ENCODE data around the gene PTPRF.
"Not testable (repeated sequence)": the region's sequence is repeated elsewhere in the genome, so short reads cannot be mapped to it uniquely, and the experiment has no call there.

PTPRF gene

GRCh38 chr1:43538969-43539368, 8.3 kb downstream of the PTPRF start:
- no peak for DNase-seq

- no peak for DNase-seq
Observed at GRCh38 chr1:43539726-43540434, 9.2 kb downstream of the PTPRF start.

- DNase-seq, result no peak
Observed at GRCh38 chr1:43540653-43541071, 10.0 kb downstream of the PTPRF start.

GRCh38 chr1:43541141-43541540, 10.5 kb downstream of the PTPRF start:
- no peak for DNase-seq

GRCh38 chr1:43541721-43542401, 11.2 kb downstream of the PTPRF start:
- no peak for DNase-seq

- DNase-seq, result no peak
Observed at GRCh38 chr1:43542527-43543458, 12.1 kb downstream of the PTPRF start.

GRCh38 chr1:43543567-43543966, 12.9 kb downstream of the PTPRF start:
- no peak for DNase-seq

GRCh38 chr1:43545339-43545694, 14.6 kb downstream of the PTPRF start:
- no peak for DNase-seq

GRCh38 chr1:43545695-43546387, 15.2 kb downstream of the PTPRF start:
- DNase-seq, result no peak

- DNase-seq, result no peak
Observed at GRCh38 chr1:43546388-43547100, 15.9 kb downstream of the PTPRF start.

- no peak for DNase-seq
Observed at GRCh38 chr1:43547538-43548072, 16.9 kb downstream of the PTPRF start.

GRCh38 chr1:43548285-43549271, 17.9 kb downstream of the PTPRF start:
- no peak for DNase-seq

GRCh38 chr1:43549394-43549793, 18.7 kb downstream of the PTPRF start:
- not testable (repeated sequence) for DNase-seq

GRCh38 chr1:43549921-43550597, 19.4 kb downstream of the PTPRF start:
- no peak for DNase-seq

- DNase-seq, result no peak
Observed at GRCh38 chr1:43550598-43551246, 20.0 kb downstream of the PTPRF start.

- no peak for DNase-seq
Observed at GRCh38 chr1:43551396-43551888, 20.8 kb downstream of the PTPRF start.

- DNase-seq, result no peak
Observed at GRCh38 chr1:43552059-43552742, 21.5 kb downstream of the PTPRF start.

GRCh38 chr1:43552813-43553212, 22.1 kb downstream of the PTPRF start:
- DNase-seq, result no peak

Data from SIG-M5 (cell line).